ENCODE data around the gene GAS2L1.

DNA sequence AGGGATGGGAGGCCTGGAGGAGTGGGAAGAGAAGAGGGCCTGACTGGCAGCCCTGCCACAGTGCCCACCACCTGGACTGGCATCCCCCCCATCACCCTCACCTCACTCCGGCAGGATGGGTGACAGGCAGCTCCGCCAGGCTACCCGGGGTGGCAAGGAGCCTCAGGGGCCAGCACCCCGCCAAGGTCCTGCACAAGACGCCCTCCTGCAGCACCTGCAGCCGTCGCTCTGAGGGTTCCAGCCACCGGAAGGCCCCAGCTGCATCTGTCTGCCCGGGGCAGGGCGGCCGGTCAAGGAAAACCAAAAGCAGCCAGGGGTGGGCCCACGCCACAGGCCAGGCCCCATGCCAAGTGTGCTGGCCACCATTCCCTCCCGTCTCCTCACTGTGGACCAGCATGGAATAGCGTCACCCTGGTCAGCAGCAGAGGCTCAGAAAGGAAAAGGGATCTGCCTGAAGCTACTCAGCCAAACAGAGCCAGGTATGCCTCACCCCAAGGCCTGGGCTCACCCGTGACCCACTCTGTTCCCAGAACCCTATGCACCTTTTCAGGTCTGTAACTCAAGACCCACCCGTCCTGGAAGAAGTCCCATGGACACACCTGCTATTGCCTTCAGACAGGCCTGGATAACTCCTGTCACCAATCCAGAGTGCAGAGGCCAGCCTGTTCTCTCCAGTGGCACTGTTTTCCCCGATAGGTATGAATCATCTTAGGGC, 45.7 kb upstream of the GAS2L1 start:
- TF ChIP-seq, protein P1, sequence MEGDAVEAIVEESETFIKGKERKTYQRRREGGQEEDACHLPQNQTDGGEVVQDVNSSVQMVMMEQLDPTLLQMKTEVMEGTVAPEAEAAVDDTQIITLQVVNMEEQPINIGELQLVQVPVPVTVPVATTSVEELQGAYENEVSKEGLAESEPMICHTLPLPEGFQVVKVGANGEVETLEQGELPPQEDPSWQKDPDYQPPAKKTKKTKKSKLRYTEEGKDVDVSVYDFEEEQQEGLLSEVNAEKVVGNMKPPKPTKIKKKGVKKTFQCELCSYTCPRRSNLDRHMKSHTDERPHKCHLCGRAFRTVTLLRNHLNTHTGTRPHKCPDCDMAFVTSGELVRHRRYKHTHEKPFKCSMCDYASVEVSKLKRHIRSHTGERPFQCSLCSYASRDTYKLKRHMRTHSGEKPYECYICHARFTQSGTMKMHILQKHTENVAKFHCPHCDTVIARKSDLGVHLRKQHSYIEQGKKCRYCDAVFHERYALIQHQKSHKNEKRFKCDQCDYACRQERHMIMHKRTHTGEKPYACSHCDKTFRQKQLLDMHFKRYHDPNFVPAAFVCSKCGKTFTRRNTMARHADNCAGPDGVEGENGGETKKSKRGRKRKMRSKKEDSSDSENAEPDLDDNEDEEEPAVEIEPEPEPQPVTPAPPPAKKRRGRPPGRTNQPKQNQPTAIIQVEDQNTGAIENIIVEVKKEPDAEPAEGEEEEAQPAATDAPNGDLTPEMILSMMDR (IDR thresholded peaks at IDR 0.05), result no peak
- no peak for TF ChIP-seq POLR2A (IDR thresholded peaks at IDR 0.05)

Measured in heart left ventricle (tissue), 13 donors.